GM15510 (cell line): ENCODE data around the gene DSCAM.

Source experiments
- POLR2A ChIP-seq: IDR thresholded peaks from 3 replicates; pipeline ENCODE4 v1.6.1; 2011; ENCODE audit warnings: borderline replicate concordance; ENCODE audit not compliant: insufficient read length; ENCODE audit errors: extremely low read depth

The DSCAM gene

DNA sequence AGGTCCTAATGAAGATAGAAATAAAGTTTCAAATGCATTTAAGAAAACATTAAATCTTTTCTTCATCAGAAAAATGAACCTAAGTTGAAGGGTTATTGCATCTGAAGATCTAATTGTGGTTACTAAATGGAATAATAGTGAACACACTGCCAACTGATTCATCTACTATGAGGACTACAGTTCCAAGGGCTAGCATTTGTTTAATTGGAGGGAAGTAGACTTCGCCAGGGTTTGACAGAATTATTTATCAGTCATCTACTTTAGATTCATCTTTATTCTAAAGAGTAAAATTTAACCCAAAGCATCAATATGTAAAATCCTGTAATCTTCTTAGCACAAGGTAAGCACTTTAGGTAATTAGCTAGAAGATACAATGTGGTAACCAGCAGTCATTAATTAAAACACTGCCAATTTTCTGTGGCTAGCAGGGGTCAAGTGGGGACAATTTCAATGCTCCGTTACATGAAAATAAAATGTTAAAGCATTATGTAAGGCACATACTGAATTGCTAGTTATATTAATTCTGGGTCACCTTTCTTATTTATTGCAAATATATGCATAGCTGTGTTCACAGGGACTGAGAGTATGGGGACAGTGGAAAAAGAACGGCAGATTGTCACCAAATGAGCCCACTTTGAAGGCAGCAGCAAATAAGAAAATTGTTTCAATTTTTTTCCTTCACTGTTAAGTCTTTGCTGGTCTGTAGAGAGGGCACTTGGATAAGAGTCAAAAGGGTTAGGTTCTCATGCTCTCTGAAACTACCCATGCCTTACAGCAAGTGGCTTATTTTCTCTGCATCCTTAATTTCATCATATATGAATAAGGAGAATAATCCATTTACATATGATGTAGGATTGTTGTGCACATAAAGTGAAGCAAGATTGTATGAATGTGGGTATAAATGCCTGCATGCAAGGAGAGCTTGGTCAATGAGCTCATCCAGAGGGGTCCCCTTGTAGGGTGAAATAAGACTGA is 563.8 kb downstream of the DSCAM start:
- no peak for TF ChIP-seq POLR2A

DNA sequence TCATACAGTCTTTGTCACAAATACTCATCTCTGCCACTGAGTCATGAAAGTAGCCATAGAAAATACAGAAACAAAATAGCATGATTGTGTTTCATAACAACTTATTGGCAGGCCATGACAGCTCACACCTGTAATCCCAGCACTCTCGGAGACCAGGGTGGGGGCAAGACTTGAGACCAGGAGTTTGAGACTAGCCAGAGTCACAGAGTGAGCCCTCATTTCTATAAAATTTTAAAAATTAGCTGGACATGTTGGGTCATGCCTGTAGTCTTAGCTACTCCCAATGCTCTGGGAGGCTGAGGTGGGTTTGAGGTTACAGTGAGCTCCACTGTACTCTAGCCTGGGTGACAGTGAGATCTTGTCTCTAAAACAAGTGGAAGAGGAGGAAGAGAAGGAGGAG is 568.6 kb downstream of the DSCAM start:
- no peak for TF ChIP-seq POLR2A

- TF ChIP-seq POLR2A = no peak
Observed at GRCh38 chr21:40276001-40276400, 571.0 kb downstream of the DSCAM start.

DNA sequence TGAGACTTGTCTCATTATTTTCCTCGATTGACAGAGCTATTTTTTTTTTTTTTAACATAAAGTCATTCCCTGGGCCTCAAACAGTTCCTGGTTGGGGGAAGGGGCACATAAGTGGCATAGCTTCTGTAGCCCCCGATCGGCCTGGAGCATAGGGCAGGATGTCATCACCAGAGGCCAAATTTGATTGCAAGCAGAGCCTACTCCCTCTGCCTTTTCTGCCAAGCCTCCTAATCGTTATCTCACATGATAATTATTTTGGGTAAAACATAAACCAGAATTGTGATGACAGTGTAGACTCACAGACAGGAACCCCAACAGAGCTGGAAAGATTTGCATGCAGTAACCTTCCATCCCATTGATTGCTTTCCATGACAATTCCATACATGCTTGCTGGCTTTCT is 574.9 kb downstream of the DSCAM start:
- no peak for TF ChIP-seq POLR2A

- TF ChIP-seq POLR2A = no peak
Observed at GRCh38 chr21:40271164-40271563, 575.8 kb downstream of the DSCAM start.

- no peak for TF ChIP-seq POLR2A
Observed at GRCh38 chr21:40270047-40270446, 576.9 kb downstream of the DSCAM start.

DNA sequence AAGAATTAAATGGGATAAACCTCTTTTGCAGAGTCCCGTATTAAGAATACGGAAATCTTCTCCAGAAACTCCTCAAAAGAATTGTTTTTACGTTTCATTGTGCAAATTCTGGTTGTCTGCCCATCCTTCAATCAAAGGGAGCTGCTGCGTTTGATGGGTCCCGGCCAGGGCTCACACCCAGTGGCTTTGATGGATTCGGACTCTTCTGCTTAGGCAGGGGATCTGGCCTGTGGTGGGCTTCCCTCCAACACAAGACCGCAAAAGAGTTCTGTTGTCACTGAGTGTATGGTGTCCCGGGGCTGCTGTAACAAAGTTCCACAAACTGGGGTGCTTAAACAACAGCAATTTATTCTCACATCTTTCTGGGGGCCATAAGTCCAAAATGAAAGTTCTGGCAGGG is 577.7 kb downstream of the DSCAM start:
- TF ChIP-seq POLR2A = no peak

- TF ChIP-seq POLR2A = no peak
Observed at GRCh38 chr21:40257342-40257741, 589.6 kb downstream of the DSCAM start.

DNA sequence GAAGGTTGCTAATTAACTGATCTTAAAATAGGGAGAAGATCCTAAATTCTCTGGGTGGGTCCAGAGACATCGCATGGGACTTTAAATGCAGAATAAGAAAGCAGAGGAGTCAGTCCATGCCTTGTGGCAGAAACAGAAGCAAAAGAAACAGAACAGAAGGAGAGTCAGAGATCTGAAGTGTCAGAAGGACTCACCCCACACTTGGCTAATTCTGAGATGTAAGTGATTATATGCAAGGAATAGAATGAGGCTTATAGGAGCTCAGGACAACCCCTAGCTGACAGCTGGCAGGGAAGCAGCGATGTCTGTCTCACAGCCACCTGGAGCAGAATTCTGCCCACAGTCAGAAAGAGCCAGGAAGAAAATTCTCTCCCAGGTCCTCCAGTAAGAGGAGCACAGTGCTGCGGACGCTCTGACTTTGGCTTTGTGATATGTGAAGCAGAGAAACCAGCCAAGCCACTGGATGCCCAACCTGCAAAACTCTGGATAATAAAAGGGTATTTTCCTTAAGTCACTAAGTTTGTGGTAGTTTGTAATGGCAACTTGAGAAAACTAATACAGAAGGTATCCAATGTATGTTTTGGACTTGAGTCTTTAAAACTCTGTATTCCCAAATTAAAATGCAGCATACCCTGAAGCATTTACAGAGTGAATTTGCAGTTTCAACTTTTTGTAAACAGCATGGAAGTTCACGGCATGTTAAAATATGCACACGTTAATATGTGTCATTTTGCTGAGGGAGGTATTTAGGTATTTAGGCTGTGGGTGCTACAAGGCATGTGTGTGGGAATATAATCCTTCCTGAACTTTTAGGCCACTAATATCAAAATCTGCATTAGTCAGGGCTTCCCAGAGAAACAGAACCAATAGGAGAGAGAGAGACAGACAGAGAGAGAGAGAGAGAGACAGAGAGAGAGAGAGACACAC is 591.2 kb downstream of the DSCAM start:
- TF ChIP-seq POLR2A = no peak

DNA sequence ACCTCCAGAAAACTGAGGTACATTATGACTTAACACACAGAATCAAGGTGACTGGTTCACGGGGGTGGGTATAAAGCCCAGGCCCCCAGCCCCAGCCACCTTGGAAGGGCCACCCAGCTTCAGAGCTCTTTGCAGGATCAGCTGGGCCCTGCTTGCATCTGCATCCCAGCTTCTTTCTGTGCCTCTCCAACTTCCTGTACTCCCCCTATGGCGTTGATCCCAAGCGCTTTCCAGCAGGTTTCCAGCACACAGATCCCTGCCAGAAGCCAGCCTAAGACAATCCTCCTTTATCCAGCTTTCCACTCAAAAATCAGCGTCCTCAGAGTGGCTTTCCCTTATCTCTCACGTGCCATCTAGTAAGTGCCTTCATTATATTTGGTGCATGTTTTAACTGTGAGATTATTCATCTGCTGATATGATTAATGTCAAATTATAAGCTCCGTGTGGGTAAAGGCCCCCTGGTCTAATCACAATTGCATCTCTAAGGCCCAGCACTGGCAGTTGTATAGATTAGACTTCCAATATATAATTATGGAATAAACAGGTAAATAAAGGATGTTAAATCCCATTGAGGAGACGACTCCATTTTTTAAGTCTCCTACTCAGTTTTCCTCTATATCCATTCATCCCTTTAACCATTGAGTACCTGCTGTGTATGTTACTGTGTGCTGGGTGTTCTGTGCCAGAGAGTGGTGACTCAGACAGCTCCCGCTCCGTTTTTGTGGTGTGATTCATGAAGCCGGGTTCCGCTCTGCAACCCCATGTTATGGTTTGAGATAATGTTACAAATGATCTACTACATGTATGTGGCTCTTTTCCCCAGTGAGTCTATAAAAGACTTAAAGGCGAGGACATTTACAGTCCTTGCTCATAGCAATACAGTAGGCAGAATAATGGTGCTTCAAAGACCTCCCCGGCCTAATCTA is 592.2 kb downstream of the DSCAM start:
- no peak for TF ChIP-seq POLR2A

- TF ChIP-seq POLR2A = no peak
Observed at GRCh38 chr21:40253112-40253511, 593.8 kb downstream of the DSCAM start.

DNA sequence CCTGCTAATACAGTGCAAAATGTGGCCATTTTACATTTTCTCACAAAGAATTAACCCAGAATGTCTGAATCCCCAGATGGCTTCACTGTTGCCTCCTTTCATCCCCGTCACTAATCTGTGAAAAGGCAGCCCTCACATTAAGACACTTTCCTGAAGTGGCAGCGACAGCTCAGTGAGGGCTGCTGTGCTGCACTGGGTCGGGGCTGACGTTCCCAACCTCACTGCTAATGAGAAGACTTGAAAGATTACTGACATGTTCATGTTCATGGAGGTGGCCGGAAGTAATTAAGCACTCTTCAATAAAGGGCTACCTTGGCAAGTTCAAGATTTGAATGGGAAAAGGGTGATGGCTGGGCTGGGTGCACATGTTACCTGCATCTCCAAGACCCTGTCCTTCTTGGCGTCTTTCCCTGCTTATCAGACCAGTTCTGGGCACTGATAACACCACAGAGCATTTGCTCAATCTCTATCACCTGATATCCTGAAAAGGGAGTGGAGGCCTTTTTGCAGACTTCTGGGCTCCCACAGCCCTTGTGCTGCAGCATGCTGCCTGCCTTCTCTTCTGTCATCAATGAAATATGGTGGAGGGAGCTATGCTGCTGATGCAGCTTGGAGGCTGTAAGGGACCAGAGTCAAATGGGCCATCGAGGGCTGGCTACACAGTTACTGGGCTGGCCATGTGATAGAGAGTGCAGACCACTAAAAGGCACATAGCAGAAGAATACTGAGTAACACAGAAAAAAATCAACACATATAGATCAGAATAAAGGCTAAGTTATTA is 596.3 kb downstream of the DSCAM start:
- no peak for TF ChIP-seq POLR2A

DNA sequence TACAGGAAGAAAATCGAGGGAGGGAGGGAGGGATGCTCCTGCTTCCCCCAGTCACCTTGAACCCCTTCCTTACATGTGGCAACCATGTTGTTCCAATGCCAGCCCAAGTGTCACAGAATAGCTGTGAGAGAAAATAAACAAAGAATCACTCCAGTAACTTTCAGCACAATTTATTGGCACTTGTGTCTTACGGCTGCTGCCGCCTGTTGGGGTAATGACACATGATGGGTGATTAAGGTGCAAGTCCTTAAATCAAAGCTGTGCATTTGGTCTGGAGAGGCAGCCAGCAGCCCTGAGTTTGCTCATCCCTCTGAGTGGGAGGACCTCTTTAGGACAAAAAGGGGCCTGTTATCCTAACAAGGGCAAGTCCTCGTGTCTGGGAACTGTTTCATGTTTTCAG is 602.0 kb downstream of the DSCAM start:
- TF ChIP-seq POLR2A = no peak
